Small intestine (tissue), 7 donors: ENCODE results near the gene WDTC1. TPM values are rescaled to one million over a fixed set of nuclear protein-coding genes. Genes with fewer than 3 reads are reported as not detected.
"Not testable (repeated sequence)": the region's sequence is repeated elsewhere in the genome, so short reads cannot be mapped to it uniquely, and the experiment has no call there.

ENCODE experiments used
- DNase-seq, 2 donors: peaks; one replicate each; pipeline versions ENCODE4 v3.0.0 to v3.0.0-alpha.2; 2013
- FAIRE-seq: peaks from 2 replicates; lab custom pipeline; 2012; peaks lifted over from hg19 to GRCh38; lab: Jason Lieb, UNC
- H3K27ac ChIP-seq, 3 donors: one replicate each; pipeline ENCODE4 v1.5.1; 2013; ENCODE audit warnings: low read length in 2 of 3, mild to moderate bottlenecking in 2 of 3, control low read depth in 1 of 3, inconsistent platforms in 1 of 3, low read depth in 1 of 3, moderate library complexity in 1 of 3
- H3K27me3 ChIP-seq, 3 donors: one replicate each; pipeline ENCODE4 v1.6.1; 2013; ENCODE audit warnings: low read length in 3 of 3, inconsistent platforms in 1 of 3; ENCODE audit not compliant: control insufficient read depth in 3 of 3, insufficient read depth in 3 of 3
- H3K36me3 ChIP-seq, 3 donors: one replicate each; pipeline ENCODE4 v1.6.1; 2013; ENCODE audit warnings: low read length in 3 of 3, inconsistent platforms in 1 of 3, low read depth in 1 of 3, mild to moderate bottlenecking in 1 of 3, moderate library complexity in 1 of 3; ENCODE audit not compliant: control insufficient read depth in 3 of 3, insufficient read depth in 2 of 3
- H3K4me1 ChIP-seq, 3 donors: one replicate each; pipeline ENCODE4 v1.6.1; 2013; ENCODE audit warnings: low read length in 2 of 3, inconsistent platforms in 1 of 3, low read depth in 1 of 3, mild to moderate bottlenecking in 1 of 3, moderate library complexity in 1 of 3; ENCODE audit not compliant: control insufficient read depth in 3 of 3, insufficient read depth in 2 of 3
- H3K4me3 ChIP-seq, 3 donors: one replicate each; pipeline ENCODE4 v1.5.1; 2013; ENCODE audit warnings: low read length in 3 of 3, control low read depth in 1 of 3, inconsistent platforms in 1 of 3, low read depth in 1 of 3, mild to moderate bottlenecking in 1 of 3, moderate library complexity in 1 of 3
- H3K9me3 ChIP-seq, 2 donors: one replicate each; pipeline ENCODE4 v1.6.1; 2013; ENCODE audit warnings: low read depth in 1 of 2, low read length in 1 of 2; ENCODE audit not compliant: control insufficient read depth in 2 of 2, insufficient read depth in 1 of 2
- WGBS, 3 donors: extraction: QIAGEN DNeasy Blood & Tissue Kit; methylation state at CpG; one replicate each; pipeline ENCODE4 v1.1.7; 2013; 5-methylcytosine and 5-hydroxymethylcytosine counted together
- polyA plus RNA-seq, 4 donors: library from polyadenylated mRNA; stranded (reverse) in 3 of 4; unstranded in 1 of 4; fragments of 200-250 nt in 3 of 4; fragments of 120-200 nt in 1 of 4; gene quantifications; one replicate each; pipeline versions ENCODE4 v1.2.1 to v1.2.3, GENCODE V29; 2013
- donor health status: healthy with polysubstance abuse.
- donor health status: control.
- donor health status: control.
- donor health status: Bipolar disorder and iron deficiency.
- donor health status: healthy.

WDTC1 gene
- polyA plus RNA-seq, 4 donors = 14.6 to 32.9 (median 18.0) TPM

DNA sequence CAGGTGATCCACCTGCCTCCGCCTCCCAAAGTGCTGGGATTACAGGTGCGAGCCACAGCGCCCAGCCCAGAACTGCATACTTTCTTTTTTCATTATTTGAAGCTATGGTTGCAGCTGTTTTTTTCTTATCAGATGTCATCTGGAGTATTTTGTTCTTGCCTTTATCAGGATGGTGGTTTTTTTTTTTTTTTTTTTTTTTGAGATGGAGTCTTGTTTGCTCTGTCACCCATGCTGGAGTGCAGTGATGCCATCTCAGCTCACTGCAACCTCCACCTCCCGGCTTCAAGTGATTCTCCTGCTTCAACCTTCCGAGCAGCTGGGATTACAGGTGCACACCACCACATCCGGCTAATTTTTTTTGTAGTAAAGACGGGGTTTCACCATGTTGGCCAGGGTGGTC, 51.4 kb downstream of the WDTC1 start:
- not testable (repeated sequence) for H3K9me3 ChIP-seq, H3K27me3 ChIP-seq, H3K27ac ChIP-seq, DNase-seq, FAIRE-seq, H3K4me3 ChIP-seq
- Histone ChIP-seq H3K4me1 (peaks cover 0 to 21% (median 4%) of the 10 kb centered on the region in 3 donors), H3K36me3 (peaks cover 3 to 29% (median 5%) of the 10 kb centered on the region in 3 donors)
- WGBS, 3 donors = 86 to 95% (median 91%) methylated on average over 7 of the region's 7 CpGs

DNA sequence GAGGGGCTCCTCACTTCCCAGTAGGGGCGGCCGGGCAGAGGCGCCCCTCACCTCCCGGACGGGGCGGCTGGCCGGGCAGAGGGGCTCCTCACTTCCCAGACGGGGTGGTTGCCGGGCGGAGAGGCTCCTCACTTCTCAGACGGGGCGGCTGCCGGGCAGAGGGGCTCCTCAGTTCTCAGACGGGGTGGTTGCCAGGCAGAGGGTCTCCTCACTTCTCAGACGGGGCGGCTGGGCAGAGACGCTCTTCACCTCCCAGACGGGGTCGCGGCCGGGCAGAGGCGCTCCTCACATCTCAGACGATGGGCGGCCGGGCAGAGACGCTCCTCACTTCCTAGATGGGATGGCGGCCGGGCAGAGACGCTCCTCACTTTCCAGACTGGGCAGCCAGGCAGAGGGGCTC, 54.7 kb downstream of the WDTC1 start:
- not testable (repeated sequence) for DNase-seq, FAIRE-seq, H3K9me3 ChIP-seq, H3K27me3 ChIP-seq, H3K4me3 ChIP-seq, H3K27ac ChIP-seq
- 97 to 98% (median 98%) methylated on average over 15 to 29 of the region's 29 CpGs for WGBS, 3 donors
- Histone ChIP-seq H3K36me3 (peaks cover 0 to 41% (median 7%) of the 10 kb centered on the region in 3 donors), H3K4me1 (peaks cover 0 to 41% (median 9%) of the 10 kb centered on the region in 3 donors)

DNA sequence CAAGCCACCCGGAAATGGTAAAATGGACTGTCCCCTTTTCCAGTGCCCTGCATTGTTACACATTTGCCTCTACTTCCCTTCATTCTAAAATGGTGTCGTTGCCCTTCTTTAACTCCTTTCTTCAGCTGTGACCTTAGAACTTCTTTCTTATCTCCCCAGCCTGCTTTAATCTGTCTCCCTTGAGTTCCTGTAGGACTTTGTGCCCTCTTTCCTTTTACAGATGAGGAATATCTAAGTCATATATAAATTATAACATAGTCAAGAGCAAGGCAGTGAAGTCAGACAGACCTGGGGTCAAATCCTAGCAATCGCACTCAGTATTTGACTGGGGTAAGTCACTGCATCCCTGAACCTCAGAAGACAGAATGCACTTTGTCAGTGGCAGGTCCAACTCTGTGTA, 56.1 kb downstream of the WDTC1 start:
- DNase-seq = peak; percentile 74 to 92
- no peak for FAIRE-seq
- peaks cover 0 to 45% (median 7%) of the 10 kb centered on the region in 3 donors for H3K36me3 ChIP-seq
- 30 to 61% (median 49%) methylated on average over 3 of the region's 3 CpGs for WGBS, 3 donors
- peaks cover 0 to 41% (median 9%) of the 10 kb centered on the region in 3 donors for H3K4me1 ChIP-seq
- no peak overlapping the region for H3K4me3 ChIP-seq
- H3K27ac ChIP-seq = peak overlapping the region; percentile 64 to 88 (median 73)
- no peaks in the 10 kb centered on the region for H3K27me3 ChIP-seq
- H3K9me3 ChIP-seq = no peaks in the 10 kb centered on the region

DNA sequence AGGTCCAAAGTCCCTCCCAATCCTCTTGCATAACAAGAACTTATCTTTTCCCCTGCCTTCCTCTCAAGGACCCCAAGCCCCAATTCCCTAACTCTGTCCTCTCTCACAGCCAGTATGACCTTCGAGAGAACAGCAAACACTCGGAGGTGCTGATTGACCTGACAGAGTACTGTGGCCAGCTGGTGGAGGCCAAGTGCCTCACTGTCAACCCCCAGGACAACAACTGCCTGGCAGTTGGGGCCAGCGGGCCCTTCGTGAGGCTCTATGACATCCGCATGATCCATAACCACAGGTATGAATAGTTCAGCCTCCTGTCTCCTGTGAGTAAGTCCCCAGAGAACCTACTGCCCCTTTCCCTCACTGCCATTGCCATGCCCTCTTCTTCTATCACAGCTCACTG, 57.7 kb downstream of the WDTC1 start:
- Histone ChIP-seq H3K4me3 (no peak overlapping the region), H3K9me3 (no peaks in the 10 kb centered on the region), H3K36me3 (peaks cover 0 to 50% (median 7%) of the 10 kb centered on the region in 3 donors), H3K27ac (peak overlapping the region in 2 of 3 donors; percentile 64 to 73), H3K27me3 (no peaks in the 10 kb centered on the region), H3K4me1 (peaks cover 0 to 40% (median 9%) of the 10 kb centered on the region in 3 donors)
- 60 to 81% (median 64%) methylated on average over 5 of the region's 5 CpGs for WGBS, 3 donors
- no peak for FAIRE-seq
- DNase-seq = peak; percentile 37 to 66

DNA sequence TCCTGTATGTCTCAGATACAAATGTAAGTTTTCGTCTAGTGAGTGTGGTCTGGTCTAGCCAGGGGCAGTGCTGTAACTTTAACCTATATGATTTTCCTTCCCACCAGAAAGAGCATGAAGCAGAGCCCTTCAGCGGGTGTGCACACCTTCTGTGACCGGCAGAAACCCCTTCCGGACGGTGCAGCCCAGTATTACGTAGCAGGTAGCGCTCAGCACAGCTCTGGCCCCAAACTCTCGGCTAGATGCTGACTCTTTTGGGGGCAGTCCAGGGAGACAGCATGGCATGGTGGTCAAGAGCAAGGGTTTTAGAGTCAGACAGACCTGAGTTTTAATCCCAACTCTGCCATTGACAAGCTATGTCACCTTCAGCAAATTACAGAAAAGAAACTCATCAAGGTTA, 59.5 kb downstream of the WDTC1 start:
- FAIRE-seq (no peak), DNase-seq (no peak)
- H3K4me1 ChIP-seq = peaks cover 0 to 34% (median 6%) of the 10 kb centered on the region in 3 donors
- H3K9me3 ChIP-seq = no peaks in the 10 kb centered on the region
- WGBS, 3 donors = 94 to 98% (median 97%) methylated on average over 8 of the region's 8 CpGs
- no peaks in the 10 kb centered on the region for H3K27me3 ChIP-seq
- no peak overlapping the region for H3K27ac ChIP-seq
- H3K4me3 ChIP-seq = no peak overlapping the region
- H3K36me3 ChIP-seq = peaks cover 3 to 59% (median 8%) of the 10 kb centered on the region in 3 donors

DNA sequence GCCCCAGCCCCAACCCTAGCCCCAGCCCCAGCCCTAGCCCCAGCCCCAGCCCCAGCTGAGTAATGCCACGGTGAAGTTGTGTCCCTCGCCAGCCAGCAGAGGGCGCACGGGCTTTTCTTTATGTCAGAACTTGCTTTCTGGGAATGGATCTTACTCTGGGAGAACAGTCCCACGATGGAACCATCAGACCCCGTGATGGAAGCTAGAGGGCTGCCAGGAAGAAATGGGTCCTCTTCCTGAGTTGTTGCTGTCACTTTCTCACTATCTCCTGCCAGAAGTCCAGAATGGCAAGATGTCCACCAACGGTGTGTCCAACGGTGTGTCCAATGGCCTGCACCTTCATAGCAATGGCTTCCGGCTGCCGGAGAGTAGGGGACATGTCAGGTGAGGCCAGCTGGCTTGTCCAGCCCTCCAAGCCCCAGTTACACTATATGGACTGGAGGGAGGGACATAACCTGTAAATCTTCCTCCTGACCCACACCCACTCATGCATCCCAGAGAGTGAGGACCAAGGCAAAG, 62.4 kb downstream of the WDTC1 start:
- FAIRE-seq = no peak
- peak; percentile 61 to 64 for DNase-seq
- H3K27me3 ChIP-seq = no peaks in the 10 kb centered on the region
- peaks cover 3 to 81% (median 9%) of the 10 kb centered on the region in 3 donors for H3K36me3 ChIP-seq
- no peaks in the 10 kb centered on the region for H3K9me3 ChIP-seq
- WGBS, 3 donors = 37 to 39% (median 38%) methylated on average over 10 of the region's 10 CpGs
- no peak overlapping the region for H3K27ac ChIP-seq
- peaks cover 0 to 28% (median 2%) of the 10 kb centered on the region in 3 donors for H3K4me1 ChIP-seq
- H3K4me3 ChIP-seq = no peak overlapping the region

DNA sequence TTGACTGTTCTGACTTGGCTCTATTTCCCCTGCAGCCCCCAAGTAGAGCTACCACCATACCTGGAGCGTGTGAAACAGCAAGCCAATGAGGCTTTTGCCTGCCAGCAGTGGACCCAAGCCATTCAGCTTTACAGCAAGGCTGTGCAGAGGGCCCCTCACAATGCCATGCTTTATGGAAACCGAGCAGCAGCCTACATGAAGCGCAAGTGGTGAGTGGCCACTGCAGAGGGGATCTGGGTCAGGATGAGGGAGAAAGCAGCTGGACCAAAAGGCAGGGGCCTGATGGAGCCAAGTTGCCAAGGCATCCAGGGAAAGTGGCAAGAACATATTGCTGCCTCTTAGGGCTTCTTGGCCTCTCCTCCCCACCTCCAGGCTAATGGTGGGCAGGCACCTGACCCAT, 63.5 kb downstream of the WDTC1 start:
- peak overlapping the region in 1 of 3 donors; percentile 83 for H3K27ac ChIP-seq
- no peak overlapping the region for H3K4me3 ChIP-seq
- WGBS, 3 donors = 92 to 98% (median 94%) methylated on average over 3 of the region's 3 CpGs
- FAIRE-seq (no peak), DNase-seq (no peak)
- peaks cover 3 to 82% (median 9%) of the 10 kb centered on the region in 3 donors for H3K36me3 ChIP-seq
- H3K9me3 ChIP-seq = no peaks in the 10 kb centered on the region
- H3K4me1 ChIP-seq = peaks cover 0 to 17% (median 0%) of the 10 kb centered on the region in 3 donors
- no peaks in the 10 kb centered on the region for H3K27me3 ChIP-seq

DNA sequence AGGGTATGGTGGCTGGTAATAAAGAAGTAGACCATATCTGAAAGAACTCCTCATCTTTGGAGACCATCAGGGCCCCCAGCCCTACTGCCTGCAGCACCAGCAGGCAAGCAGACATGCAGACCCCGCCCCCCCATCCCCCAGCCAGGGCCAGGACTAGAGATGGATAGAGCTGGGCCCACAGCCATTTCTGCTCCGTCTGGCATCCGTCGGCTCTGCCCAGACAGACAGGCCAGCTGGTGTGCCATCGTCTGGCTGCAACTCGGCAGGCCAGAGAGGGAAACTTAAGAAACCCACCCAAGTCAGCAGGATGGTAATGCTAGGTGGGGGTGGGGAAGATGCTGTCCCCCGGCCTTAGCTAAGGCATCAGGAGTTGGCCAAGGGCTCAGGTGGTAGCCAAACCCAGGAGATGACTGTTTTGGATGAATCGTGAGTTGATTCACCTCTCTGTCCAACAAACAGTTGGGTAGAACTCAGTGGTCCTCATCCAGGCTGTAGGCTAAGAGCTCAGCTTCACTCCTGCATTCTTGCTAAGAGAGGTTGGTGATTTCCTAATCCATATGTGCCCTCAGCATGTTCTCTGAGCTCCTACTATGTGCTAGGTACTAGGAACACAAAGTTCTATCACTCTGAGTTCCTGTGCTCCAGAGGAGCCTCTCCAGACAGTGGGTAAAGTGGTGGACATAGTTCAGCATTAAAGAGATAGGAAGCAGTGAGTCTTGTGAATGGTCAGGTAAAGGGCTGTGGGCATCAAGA, 64.4 kb downstream of the WDTC1 start:
- H3K4me3 ChIP-seq = no peak overlapping the region
- no peaks in the 10 kb centered on the region for H3K9me3 ChIP-seq
- H3K27me3 ChIP-seq = no peaks in the 10 kb centered on the region
- DNase-seq (no peak), FAIRE-seq (no peak)
- WGBS, 3 donors = 76 to 86% (median 80%) methylated on average over 8 of the region's 8 CpGs
- H3K4me1 ChIP-seq = peaks cover 0 to 17% (median 0%) of the 10 kb centered on the region in 3 donors
- peaks cover 0 to 86% (median 12%) of the 10 kb centered on the region in 3 donors for H3K36me3 ChIP-seq
- peak overlapping the region in 2 of 3 donors; percentile 51 to 83 for H3K27ac ChIP-seq
